Ovary (tissue), 3 donors: ENCODE results near the gene CACNB4.

Source experiments
- CTCF ChIP-seq, 3 donors: fragments of 450-650 bp in 2 of 3; fragments of 200-600 bp in 1 of 3; IDR thresholded peaks; one replicate each; pipeline versions ENCODE4 v1.5.1 to v1.8.0; 2016 to 2022; ENCODE audit warnings: antibody characterized with exemption in 3 of 3, mild to moderate bottlenecking in 1 of 3
- EP300 ChIP-seq: sonication (generic); formaldehyde crosslinking; IDR thresholded peaks from one replicate; pipeline ENCODE4 v1.6.1; 2017; ENCODE audit warnings: antibody characterized with exemption
- POLR2A ChIP-seq: fragments of 450-650 bp; IDR thresholded peaks from one replicate; pipeline ENCODE4 v1.6.1; 2017; ENCODE audit warnings: antibody characterized with exemption, mild to moderate bottlenecking, moderate library complexity
- donor health status: DM: no; HTN: no; CAD: no.

GRCh38 chr2:151931756-151932155, 167.1 kb downstream of the CACNB4 start:
- no peak for TF ChIP-seq CTCF (IDR thresholded peaks at IDR 0.05)
- no peak for TF ChIP-seq POLR2A
- TF ChIP-seq EP300: no peak
